Heart left ventricle (tissue), 16 donors: ENCODE results near the gene TREH. TPM values are rescaled to one million over a fixed set of nuclear protein-coding genes. Genes with fewer than 3 reads are reported as not detected.
A peak's percentile ranks its signal among the peaks of the same experiment; 100 is the strongest.

Experiments used
- ATAC-seq, 4 donors: fragments of 200-7000 bp; cut with Tn5 transposase; one replicate each; pipeline ENCODE4 v1.9.1; 2020 to 2022; ENCODE audit warnings: moderate library complexity in 4 of 4, mild to moderate bottlenecking in 3 of 4, moderate number of reproducible peaks in 1 of 4
- DNase-seq, 5 donors: peaks; one replicate each; pipeline ENCODE4 v3.0.0-alpha.2; 2020
- H3K27ac ChIP-seq, 12 donors: fragments of 200-600 bp; sonication (generic) in 4 of 12; one replicate each; pipeline versions ENCODE4 v1.5.0 to v1.8.0; 2016 to 2022; ENCODE audit warnings: mild to moderate bottlenecking in 2 of 12
- H3K27me3 ChIP-seq, 9 donors: fragments of 200-600 bp; sonication (generic) in 2 of 9; one replicate each; pipeline versions ENCODE4 v1.5.1 to v1.8.0; 2016 to 2022; ENCODE audit warnings: mild to moderate bottlenecking in 3 of 9
- H3K36me3 ChIP-seq, 9 donors: fragments of 200-600 bp; sonication (generic) in 2 of 9; one replicate each; pipeline versions ENCODE4 v1.5.0 to v1.8.0; 2018 to 2022; ENCODE audit warnings: mild to moderate bottlenecking in 2 of 9
- H3K4me1 ChIP-seq, 12 donors: fragments of 200-600 bp; sonication (generic) in 4 of 12; one replicate each; pipeline versions ENCODE4 v1.5.0 to v1.8.0; 2016 to 2022; ENCODE audit warnings: mild to moderate bottlenecking in 3 of 12
- H3K4me3 ChIP-seq, 12 donors: fragments of 200-600 bp; sonication (generic) in 4 of 12; one replicate each; pipeline versions ENCODE4 v1.5.0 to v1.8.0; 2017 to 2022; ENCODE audit warnings: mild to moderate bottlenecking in 9 of 12, moderate library complexity in 4 of 12
- H3K9me3 ChIP-seq, 12 donors: fragments of 200-600 bp; sonication (generic) in 4 of 12; one replicate each; pipeline versions ENCODE4 v1.5.0 to v1.8.0; 2016 to 2022; ENCODE audit warnings: mild to moderate bottlenecking in 1 of 12
- CTCF ChIP-seq, 12 donors: fragments of 200-600 bp; sonication (generic) in 4 of 12; IDR thresholded peaks; one replicate each; pipeline versions ENCODE4 v1.5.0 to v1.8.0; 2018 to 2022; ENCODE audit warnings: antibody characterized with exemption in 12 of 12, mild to moderate bottlenecking in 5 of 12
- POLR2A ChIP-seq, 2 donors: fragments of 450-650 bp; IDR thresholded peaks; one replicate each; pipeline ENCODE4 v1.6.1; 2017; ENCODE audit warnings: antibody characterized with exemption in 2 of 2, mild to moderate bottlenecking in 2 of 2, moderate library complexity in 2 of 2
- WGBS, 4 donors: extraction: QIAGEN DNeasy Blood & Tissue Kit in 2 of 4; methylation state at CpG; one replicate each; pipeline versions ENCODE4 v1.1.5 to v1.1.7; 2013 to 2018; 5-methylcytosine and 5-hydroxymethylcytosine counted together
- intact Hi-C, 10 donors: fragments of 100-400 bp; cut with DNase I; formaldehyde crosslinking; loops; one replicate each; pipeline versions ENCODE4 v1.11.1 to v1.14.2; 2022
- polyA plus RNA-seq, 2 donors: library from polyadenylated mRNA; stranded (reverse); fragments of 200-250 nt; gene quantifications; one replicate each; pipeline ENCODE4 v1.2.3, GENCODE V29; 2013
- total RNA-seq, 9 donors: library from RNA; depleted of rRNA in 2 of 9; stranded (reverse); fragments of >200 nt in 2 of 9; fragmentation: NEBNext Ultra II Directional in 3 of 9; extraction: Animal tissue kit (Norgen Biotek cat#: 25700) in 3 of 9; gene quantifications; one replicate each; pipeline versions ENCODE4 v1.1.0 to v1.2.4, GENCODE V29; 2016 to 2023
- donor health status: ischemic (EF 13 %, LVEDD 7.1; RV severe dilation, severe dysfunction).
- donor health status: healthy with polysubstance abuse.
- donor health status: DM: no; HTN: yes; CAD: no.
- donor health status: DM: no; HTN: no; CAD: no.
- donor health status: ischemic (EF 25% LVEDD 6.9; RV normal size, moderate dysfunction).
- donor health status: ischemic (EF 25% LVEDD 5.7; RV mildly dilated, moderate dysfunction).
- donor health status: healthy.
- donor health status: DM: yes; HTN: yes; CAD: no.
- donor health status: ischemic (EF 35%, LVEDD 5.7; RV mildly dilated, moderate dysfunction).
- donor health status: nonischemic (EF 11% LVEDD 7.7; RV severe dilation, severe dysfunction).
- donor health status: DM: yes; HTN: yes; CAD: no.
- donor health status: PGD.
- donor health status: ischemic (EF 29% LVEDD 5.4; RV normal size, mild dysfunction).
- donor health status: nonischemic (EF 23%, LVEDD 6.1; RV moderate dilation, normal function).

The TREH gene
- total and polyA plus RNA-seq, 11 donors: 0.17 to 1.7 TPM; not detected in 9

- WGBS, 4 donors: 59 to 73% (median 70%) methylated on average over 2 of the region's 2 CpGs
- DNase-seq: no peak
- Histone ChIP-seq H3K27ac (no peak overlapping the region), H3K27me3 (peaks cover 0 to 3% (median 0%) of the 10 kb centered on the region in 9 donors), H3K36me3 (no peaks in the 10 kb centered on the region), H3K9me3 (peaks cover 0 to 24% (median 0%) of the 10 kb centered on the region in 12 donors), H3K4me3 (no peak overlapping the region), H3K4me1 (no peaks in the 10 kb centered on the region)
- TF ChIP-seq CTCF (IDR thresholded peaks at IDR 0.05) (no peak), POLR2A (IDR thresholded peaks at IDR 0.05) (no peak)
- intact Hi-C loops: no loop called here
- peak in 1 of 4 donors; percentile 7 for ATAC-seq
Observed at GRCh38 chr11:118670063-118670462, 9.4 kb downstream of the TREH start.

DNA sequence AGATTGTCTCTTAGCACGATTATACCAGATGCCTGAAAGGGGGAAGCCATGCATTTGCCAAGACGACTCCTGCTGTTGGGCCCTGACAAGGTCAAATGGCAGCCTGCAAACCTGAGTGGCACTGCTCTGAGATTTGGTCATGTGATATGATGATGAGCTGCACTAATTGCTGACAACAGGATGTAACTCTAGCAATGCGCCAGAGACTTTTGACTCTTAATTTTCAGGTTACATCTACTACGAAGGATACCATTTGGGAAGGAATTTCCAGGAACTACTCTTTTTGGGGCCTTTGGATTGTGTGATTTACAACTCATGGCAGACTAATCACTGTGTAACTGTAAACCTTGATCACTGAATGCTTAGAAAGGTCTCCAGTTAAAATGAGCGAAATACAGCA, 13.1 kb downstream of the TREH start:
- peaks cover 0 to 15% (median 0%) of the 10 kb centered on the region in 12 donors for H3K9me3 ChIP-seq
- ATAC-seq (no peak), DNase-seq (no peak)
- H3K4me1 ChIP-seq: no peaks in the 10 kb centered on the region
- H3K4me3 ChIP-seq: no peak overlapping the region
- peaks cover 0 to 3% (median 0%) of the 10 kb centered on the region in 9 donors for H3K27me3 ChIP-seq
- TF ChIP-seq CTCF (IDR thresholded peaks at IDR 0.05) (no peak), POLR2A (IDR thresholded peaks at IDR 0.05) (no peak)
- no peak overlapping the region for H3K27ac ChIP-seq
- intact Hi-C loops: no loop called here
- H3K36me3 ChIP-seq: no peaks in the 10 kb centered on the region
- 77 to 80% (median 79%) methylated on average over 5 of the region's 5 CpGs for WGBS, 4 donors

- intact Hi-C loops: no loop called here
- Histone ChIP-seq H3K27ac (no peak overlapping the region), H3K4me3 (no peak overlapping the region), H3K4me1 (peaks cover 0 to 15% (median 11%) of the 10 kb centered on the region in 12 donors), H3K27me3 (no peaks in the 10 kb centered on the region), H3K36me3 (no peaks in the 10 kb centered on the region), H3K9me3 (no peaks in the 10 kb centered on the region)
- no peak for TF ChIP-seq CTCF (IDR thresholded peaks at IDR 0.05)
- TF ChIP-seq POLR2A (IDR thresholded peaks at IDR 0.05): no peak
- 77 to 84% (median 78%) methylated on average over 3 of the region's 3 CpGs for WGBS, 4 donors
- no peak for DNase-seq
- no peak for ATAC-seq
Observed at GRCh38 chr11:118663902-118664301, 15.5 kb downstream of the TREH start.

- Histone ChIP-seq H3K27ac (no peak overlapping the region), H3K36me3 (peaks cover 0 to 4% (median 0%) of the 10 kb centered on the region in 9 donors), H3K4me3 (no peak overlapping the region), H3K9me3 (no peaks in the 10 kb centered on the region), H3K4me1 (peaks cover 0 to 20% (median 14%) of the 10 kb centered on the region in 12 donors), H3K27me3 (no peaks in the 10 kb centered on the region)
- TF ChIP-seq CTCF (IDR thresholded peaks at IDR 0.05) (no peak), POLR2A (IDR thresholded peaks at IDR 0.05) (no peak)
- no peak for ATAC-seq
- intact Hi-C loops: no loop called here
- peak in 1 of 5 donors; percentile 34 for DNase-seq
- WGBS, 4 donors: 84 to 90% (median 88%) methylated on average over 4 of the region's 4 CpGs
Observed at GRCh38 chr11:118663381-118663780, 16.1 kb downstream of the TREH start.
